K562 (cell line): ENCODE data around the gene LRRC75A. TPM values are rescaled to one million over a fixed set of nuclear protein-coding genes. Genes with fewer than 3 reads are reported as not detected.
A peak's percentile ranks its signal among the peaks of the same experiment; 100 is the strongest.

Experiments
- ATAC-seq: fragments of 200-7000 bp; cut with Tn5 transposase; 3 replicates; pipeline ENCODE4 v1.9.1; 2020; ENCODE audit warnings: moderate library complexity
- BruUV-seq: library from RNA; stranded (reverse); fragments of 400-500 nt; replicated peaks from 2 replicates; lab custom pipeline; 2021; lab: Mats Ljungman, UMichigan
- CTCF ChIA-PET: fragments of 300-600 bp; formaldehyde crosslinking; extraction: SDS; loops from one replicate; lab custom pipeline; 2021; ENCODE audit warnings: low intra/inter-chr PET ratio; lab: Yijun Ruan, JAX
- POLR2A ChIA-PET: fragments of 300-600, 350-650 bp; sonication (Branson Sonifier 250); formaldehyde crosslinking; extraction: SDS; loops from one replicate; lab custom pipeline; 2021; ENCODE audit warnings: antibody characterized with exemption, inconsistent platforms; lab: Yijun Ruan, JAX
- DNase-seq, 4 experiments: peaks; one replicate each; pipeline versions ENCODE4 v3.0.0 to v3.0.0-alpha.2; 2011 to 2018; ENCODE audit warnings: low spot score in 3 of 4, mixed read lengths in 3 of 4; ENCODE audit errors: extremely low read depth in 1 of 4
- FAIRE-seq: peaks from 2 replicates; lab custom pipeline; 2011; peaks lifted over from hg19 to GRCh38; lab: Jason Lieb, UNC
- H2AFZ ChIP-seq: 2 replicates; pipeline ENCODE4 v1.6.0; 2011; ENCODE audit warnings: low read depth, low read length, control low read depth, inconsistent platforms
- H3K27ac ChIP-seq: fragments of 200-600 bp; 3 replicates; pipeline ENCODE4 v1.8.0; 2011; ENCODE audit warnings: low read depth, mild to moderate bottlenecking, control low read depth, inconsistent platforms, low read length, moderate library complexity, mixed read lengths; ENCODE audit errors: extremely low read depth
- H3K27me3 ChIP-seq, 2 experiments: fragments of 300-600 bp in 1 of 2; 2 replicates in 1 of 2; 3 replicates in 1 of 2; pipeline versions ENCODE4 v1.6.0 to v1.8.0; 2011; ENCODE audit warnings: inconsistent platforms in 2 of 2, low read length in 2 of 2, mild to moderate bottlenecking in 1 of 2, mixed read lengths in 1 of 2, moderate library complexity in 1 of 2; ENCODE audit not compliant: control insufficient read depth in 2 of 2, insufficient read depth in 2 of 2
- H3K36me3 ChIP-seq: fragments of 300-600 bp; 3 replicates; pipeline ENCODE4 v1.8.0; 2011; ENCODE audit warnings: mild to moderate bottlenecking, low read length, inconsistent platforms; ENCODE audit not compliant: control insufficient read depth, insufficient read depth
- H3K4me1 ChIP-seq, 2 experiments: fragments of 200-600 bp in 1 of 2; replicated peaks in 1 of 2; 2 replicates in 1 of 2; 3 replicates in 1 of 2; pipeline versions ENCODE4 v1.5.1 to v1.8.0; 2011; ENCODE audit warnings: inconsistent platforms in 2 of 2, low read length in 2 of 2, mild to moderate bottlenecking in 1 of 2, mixed read lengths in 1 of 2, moderate library complexity in 1 of 2; ENCODE audit not compliant: control insufficient read depth in 2 of 2, insufficient read depth in 2 of 2
- H3K4me2 ChIP-seq: 2 replicates; pipeline ENCODE4 v1.6.1; 2011; ENCODE audit warnings: low read length, control low read depth, inconsistent platforms, mixed read lengths; ENCODE audit not compliant: insufficient read depth
- H3K4me3 ChIP-seq: fragments of 200-600 bp; sonication (generic), shearing (Covaris generic); 2 replicates; pipeline ENCODE4 v1.5.1; 2016; ENCODE audit warnings: control low read depth, inconsistent platforms
- H3K79me2 ChIP-seq: fragments of 200-600 bp; 3 replicates; pipeline ENCODE4 v1.8.0; 2011; ENCODE audit warnings: low read length, inconsistent platforms; ENCODE audit not compliant: control insufficient read depth, insufficient read depth
- H3K9ac ChIP-seq, 2 experiments: 2 replicates each; pipeline versions ENCODE4 v1.6.0 to v1.6.1; 2011; ENCODE audit warnings: low read depth in 2 of 2, low read length in 2 of 2, control low read depth in 1 of 2, inconsistent platforms in 1 of 2, mild to moderate bottlenecking in 1 of 2, mixed read lengths in 1 of 2; ENCODE audit not compliant: insufficient read depth in 1 of 2
- H3K9me1 ChIP-seq: one replicate; pipeline ENCODE4 v1.6.0; 2011; ENCODE audit warnings: inconsistent platforms, mild to moderate bottlenecking, low read length, moderate library complexity; ENCODE audit not compliant: control insufficient read depth, insufficient read depth
- H3K9me3 ChIP-seq: replicated peaks from 2 replicates; pipeline ENCODE4 v1.5.1; 2011; ENCODE audit warnings: low read depth, low read length, inconsistent platforms; ENCODE audit not compliant: control insufficient read depth, insufficient read depth
- H4K20me1 ChIP-seq: replicated peaks from 2 replicates; pipeline ENCODE4 v1.6.1; 2011; ENCODE audit warnings: low read length, inconsistent platforms, mixed read lengths; ENCODE audit not compliant: control insufficient read depth, insufficient read depth
- GTF2E2 ChIP-seq: fragments of 200-800 bp; sonication (Bioruptor generic); IDR thresholded peaks from 2 replicates; pipeline ENCODE4 v1.6.1; 2016; ENCODE audit warnings: missing genetic modification characterization, missing compliant biosample characterization
- HOXB6 ChIP-seq: fragments of 250-450 bp; sonication (Bioruptor Pico); IDR thresholded peaks from 2 replicates; pipeline ENCODE4 v1.5.1; 2022; ENCODE audit warnings: mild to moderate bottlenecking, borderline replicate concordance
- NFIC ChIP-seq: fragments of 450-650 bp; IDR thresholded peaks from 2 replicates; pipeline ENCODE4 v1.6.1; 2017; ENCODE audit warnings: mild to moderate bottlenecking, inconsistent platforms
- POLR2A ChIP-seq: fragments of 450-650 bp; conservative IDR thresholded peaks from 2 replicates; pipeline ENCODE4 v1.6.1; 2016
- POLR2G ChIP-seq: fragments of 200-400 bp; formaldehyde crosslinking; IDR thresholded peaks from 2 replicates; pipeline ENCODE4 v1.6.1; 2017; ENCODE audit warnings: low read depth, mild to moderate bottlenecking, antibody characterized with exemption, low read length, moderate library complexity
- PURB ChIP-seq: sonication (generic); formaldehyde crosslinking; IDR thresholded peaks from 2 replicates; pipeline ENCODE4 v1.9.0; 2021; ENCODE audit warnings: low read depth, mild to moderate bottlenecking, missing genetic modification reagents
- RBFOX2 ChIP-seq: fragments of 200-400 bp; formaldehyde crosslinking; IDR thresholded peaks from 2 replicates; pipeline ENCODE4 v1.6.1; 2017; ENCODE audit warnings: low read depth, mild to moderate bottlenecking, low read length, moderate library complexity
- SPI1 ChIP-seq: IDR thresholded peaks from 2 replicates; pipeline ENCODE4 v1.6.1; 2011; ENCODE audit warnings: low read depth, low read length, control low read depth, borderline replicate concordance
- WGBS: fragments of 100-300 bp; shearing (Covaris generic); methylation state at CpG from one replicate; pipeline ENCODE4 v1.1.6; 2016; ENCODE audit warnings: low coverage, mixed read lengths; ENCODE audit not compliant: insufficient coverage; ENCODE audit errors: missing lambda C conversion rate; 5-methylcytosine and 5-hydroxymethylcytosine counted together
- in situ Hi-C: fragments of 300-500 bp; cut with MboI; formaldehyde crosslinking; loops from 4 replicates; pipeline ENCODE4 v1.15.0; 2018; ENCODE audit warnings: inconsistent platforms, mixed read lengths
- intact Hi-C: fragments of 100-400 bp; cut with micrococcal nuclease; formaldehyde crosslinking; loops from 2 replicates; pipeline ENCODE4 v1.14.2; 2022
- polyA plus RNA-seq, 8 experiments: library from polyadenylated mRNA; depleted of rRNA in 4 of 8; stranded (reverse) in 5 of 8; unstranded in 3 of 8; fragments of >200 nt; fragmentation: Nextera tagmentation in 2 of 8; fragmentation: Illumina TruSeq in 1 of 8; extraction: Ambion mirVana in 2 of 8; extraction: Trizol in 1 of 8; gene quantifications; 2 replicates each; pipeline versions ENCODE4 v1.2.1 to v1.2.3, GENCODE V29; 2011 to 2014; ENCODE audit warnings: inconsistent platforms in 1 of 8, missing spikeins in 1 of 8
- total RNA-seq, 7 experiments: library from RNA; depleted of rRNA in 6 of 7; stranded (reverse); fragments of >200 nt in 6 of 7; fragmentation: Illumina TruSeq in 2 of 7; extraction: Trizol in 2 of 7; gene quantifications; 2 replicates each; pipeline versions ENCODE4 v1.2.1 to v1.2.3, GENCODE V29; 2011 to 2021; ENCODE audit warnings: low replicate concordance in 1 of 7

LRRC75A gene
- total and polyA plus RNA-seq, 9 of the 15 experiments (the other 6 are each of a cell fraction or from before 2014, with no cell fraction given), result 0.04 to 0.34 (median 0.08) TPM; not detected in 5

- intact Hi-C loops, result no loop called here
- POLR2A ChIA-PET, result no interaction called here
- CTCF ChIA-PET, result no interaction called here
- H2AFZ ChIP-seq, result no peak overlapping the region
- DNase-seq, result no peak
- BruUV-seq, result no TSS peak
- WGBS, result 73% methylated on average over 2 of the region's 5 CpGs
- H3K36me3 ChIP-seq, result peaks cover 16% of the 10 kb centered on the region; the same call in 2 of the 3 replicates
- H3K4me3 ChIP-seq, result no peak overlapping the region
- H3K4me2 ChIP-seq, result no peak overlapping the region
- H3K27me3 ChIP-seq, result no peaks in the 10 kb centered on the region
- H3K4me1 ChIP-seq, result peaks cover 5 to 23% of the 10 kb centered on the region in 2 experiments; a peak in 3 of 5 replicates
- peak; percentile 81 for TF ChIP-seq NFIC
- 0 out of 2 replicates have a peak, but pooled peaks have one; percentile 21 for TF ChIP-seq POLR2A
- no peak for TF ChIP-seq SPI1
- TF ChIP-seq POLR2G, result peak; percentile 58
- TF ChIP-seq RBFOX2, result peak; percentile 33
- H3K9me1 ChIP-seq, result no peaks in the 10 kb centered on the region
- H4K20me1 ChIP-seq, result no peaks in the 10 kb centered on the region
- H3K9ac ChIP-seq, result peak overlapping the region in 1 of 2 experiments; percentile 64; a peak in 1 of 4 replicates
- FAIRE-seq, result no peak
- no peak for ATAC-seq
- no peaks in the 10 kb centered on the region for H3K9me3 ChIP-seq
- no peak overlapping the region for H3K27ac ChIP-seq
- in situ Hi-C loops, result no loop called here
- H3K79me2 ChIP-seq, result peaks cover 4% of the 10 kb centered on the region; the same call in 1 of the 3 replicates
Observed at GRCh38 chr17:16433514-16433913, 58.5 kb downstream of the LRRC75A start.

GRCh38 chr17:16432017-16432416 is 60.0 kb downstream of the LRRC75A start:
- ChIA-PET CTCF (no interaction called here), POLR2A (interaction anchor here (0.6 to 1.5 kb wide), 2 partner anchors 8 to 9 kb away, joined by 3 to 6 read pairs; no protein-coding TSS in a partner anchor)
- no peak overlapping the region for H3K4me2 ChIP-seq
- peaks cover 3 to 17% of the 10 kb centered on the region in 2 experiments; a peak in 3 of 5 replicates for H3K4me1 ChIP-seq
- peak overlapping the region in 1 of 2 experiments; percentile 17; a peak in 1 of 4 replicates for H3K9ac ChIP-seq
- H3K4me3 ChIP-seq, result no peak overlapping the region
- H4K20me1 ChIP-seq, result no peaks in the 10 kb centered on the region
- H3K27me3 ChIP-seq, result no peaks in the 10 kb centered on the region
- intact Hi-C loops, result no loop called here
- peaks cover 31% of the 10 kb centered on the region; the same call in 2 of the 3 replicates for H3K36me3 ChIP-seq
- BruUV-seq, result no TSS peak
- FAIRE-seq, result no peak
- DNase-seq, result no peak
- no peak for ATAC-seq
- in situ Hi-C loops, result no loop called here
- no peaks in the 10 kb centered on the region; the same call in 2 of the 3 replicates for H3K79me2 ChIP-seq
- no peaks in the 10 kb centered on the region for H3K9me3 ChIP-seq
- H3K27ac ChIP-seq, result no peak overlapping the region
- 95% methylated on average over 4 of the region's 15 CpGs for WGBS
- no peak for TF ChIP-seq GTF2E2 (tag)
- peak; percentile 50; the same call in 1 of the 2 replicates for TF ChIP-seq RBFOX2
- TF ChIP-seq PURB, result no peak
- no peak for TF ChIP-seq HOXB6 (CRISPR knock-in tag)
- TF ChIP-seq POLR2G, result peak; percentile 43; the same call in 1 of the 2 replicates
- TF ChIP-seq, all 486 proteins: peak for 2
- H3K9me1 ChIP-seq, result no peaks in the 10 kb centered on the region
- H2AFZ ChIP-seq, result no peak overlapping the region
